Measurements from ENCODE around the gene ARTN. TPM values are rescaled to one million over a fixed set of nuclear protein-coding genes. Genes with fewer than 3 reads are reported as not detected.

Gene ARTN
- total RNA-seq, 1 experiment from 2014 or later, result 10.6 TPM

DNA sequence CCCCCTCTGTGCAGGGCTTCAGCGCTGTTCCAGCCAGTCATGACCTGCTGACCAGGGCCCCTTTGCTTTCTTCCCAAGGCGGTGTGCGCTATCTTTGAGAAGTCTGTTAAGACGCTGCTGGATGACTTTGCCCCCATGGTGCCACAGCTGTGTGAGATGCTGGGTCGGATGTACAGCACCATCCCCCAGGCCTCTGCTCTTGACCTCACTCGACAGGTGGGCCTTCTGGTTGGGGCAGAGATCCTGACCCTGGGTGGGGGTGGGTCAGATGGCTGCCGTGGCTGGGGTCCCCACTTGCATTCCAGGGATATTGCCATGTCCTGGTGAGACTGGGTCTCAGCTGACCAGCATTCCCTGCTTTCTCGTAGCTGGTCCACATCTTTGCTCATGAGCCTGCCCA, 27.2 kb downstream of the ARTN start:
- Histone ChIP-seq H3K18ac (ENCODE audit: insufficient read length, low read depth, low read length) (no peak overlapping the region), H2BK20ac (ENCODE audit: low read depth, low read length, poor library complexity, severe bottlenecking) (no peak overlapping the region), H3K23ac (ENCODE audit: insufficient read length, low read depth, low read length) (no peak overlapping the region), H2AFZ (ENCODE audit: low read length) (no peak overlapping the region), H3K4me1 (ENCODE audit: insufficient read depth, low read length) (no peaks in the 10 kb centered on the region), H2BK15ac (ENCODE audit: low read depth, low read length) (no peak overlapping the region), H3K4ac (ENCODE audit: low read depth, low read length) (no peak overlapping the region), H4K5ac (ENCODE audit: insufficient read length, low read depth, low read length) (no peak overlapping the region), H4K91ac (ENCODE audit: insufficient read length, low read depth, low read length) (no peak overlapping the region), H2BK5ac (ENCODE audit: insufficient read length, low read length) (no peak overlapping the region), H3T11ph (ENCODE audit: low read length) (no peak overlapping the region), H3K9ac (ENCODE audit: extremely low read depth, insufficient read length, low read length) (no peak overlapping the region), H2BK12ac (ENCODE audit: insufficient read length, low read depth, low read length) (no peak overlapping the region), H4K20me1 (ENCODE audit: control insufficient read depth, insufficient read depth, insufficient read length) (no peaks in the 10 kb centered on the region), H3K27ac (ENCODE audit: insufficient read length, low read depth, low read length) (no peak overlapping the region), H3K4me2 (ENCODE audit: insufficient read depth, insufficient read length, low read length) (no peak overlapping the region), H3K79me1 (ENCODE audit: insufficient read depth, low read depth, low read length, poor library complexity, severe bottlenecking) (no peaks in the 10 kb centered on the region), H3K14ac (ENCODE audit: insufficient read depth, low read length) (no peak overlapping the region), H2AK5ac (ENCODE audit: insufficient read length, low read length) (no peak overlapping the region), H3K27me3 (ENCODE audit: insufficient read depth, low read length) (no peaks in the 10 kb centered on the region), H3K56ac (ENCODE audit: insufficient read length, low read depth, low read length) (no peak overlapping the region), H3K79me2 (ENCODE audit: insufficient read depth, low read length) (no peaks in the 10 kb centered on the region), H2BK120ac (ENCODE audit: low read depth, low read length, poor library complexity, severe bottlenecking) (no peak overlapping the region), H3K23me2 (ENCODE audit: insufficient read length, low read depth, low read length, poor library complexity, severe bottlenecking) (no peaks in the 10 kb centered on the region), H4K8ac (replicated peaks; ENCODE audit: insufficient read length, low read depth, low read length) (no peak overlapping the region), H3K9me3 (ENCODE audit: control insufficient read depth, low read depth, low read length) (no peaks in the 10 kb centered on the region)
- WGBS (ENCODE audit: extremely low coverage, insufficient read length, low lambda C conversion rate), result no CpG with 5 or more reads among the region's 8 CpGs
- no peak for DNase-seq
- no peak overlapping the region for H3K4me3 Mint-ChIP-seq
- H3K27me3 Mint-ChIP-seq (ENCODE audit: low read depth), result no peaks in the 10 kb centered on the region
- peaks cover 1 to 22% (median 16%) of the 10 kb centered on the region in 3 experiments; a peak in 5 of 7 replicates for H3K36me3 Mint-ChIP-seq (ENCODE audit: insufficient read depth in 1 of 3, low read depth in 3 of 3)
- H3K9me3 Mint-ChIP-seq, result no peaks in the 10 kb centered on the region
- H3K27ac Mint-ChIP-seq, result no peak overlapping the region
- H3K4me1 Mint-ChIP-seq, result no peaks in the 10 kb centered on the region
- TF ChIP-seq, protein P1, sequence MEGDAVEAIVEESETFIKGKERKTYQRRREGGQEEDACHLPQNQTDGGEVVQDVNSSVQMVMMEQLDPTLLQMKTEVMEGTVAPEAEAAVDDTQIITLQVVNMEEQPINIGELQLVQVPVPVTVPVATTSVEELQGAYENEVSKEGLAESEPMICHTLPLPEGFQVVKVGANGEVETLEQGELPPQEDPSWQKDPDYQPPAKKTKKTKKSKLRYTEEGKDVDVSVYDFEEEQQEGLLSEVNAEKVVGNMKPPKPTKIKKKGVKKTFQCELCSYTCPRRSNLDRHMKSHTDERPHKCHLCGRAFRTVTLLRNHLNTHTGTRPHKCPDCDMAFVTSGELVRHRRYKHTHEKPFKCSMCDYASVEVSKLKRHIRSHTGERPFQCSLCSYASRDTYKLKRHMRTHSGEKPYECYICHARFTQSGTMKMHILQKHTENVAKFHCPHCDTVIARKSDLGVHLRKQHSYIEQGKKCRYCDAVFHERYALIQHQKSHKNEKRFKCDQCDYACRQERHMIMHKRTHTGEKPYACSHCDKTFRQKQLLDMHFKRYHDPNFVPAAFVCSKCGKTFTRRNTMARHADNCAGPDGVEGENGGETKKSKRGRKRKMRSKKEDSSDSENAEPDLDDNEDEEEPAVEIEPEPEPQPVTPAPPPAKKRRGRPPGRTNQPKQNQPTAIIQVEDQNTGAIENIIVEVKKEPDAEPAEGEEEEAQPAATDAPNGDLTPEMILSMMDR (conservative IDR thresholded peaks at IDR 0.05), result no peak
